IPS-NIHi11 (cell line): ENCODE results near the gene TNFRSF13B.
"Not testable (repeated sequence)": the region's sequence is repeated elsewhere in the genome, so short reads cannot be mapped to it uniquely, and the experiment has no call there.

Experiments
- DNase-seq: peaks from one replicate; pipeline ENCODE4 v3.0.0; 2012; ENCODE audit warnings: mixed read lengths, low spot score

Gene TNFRSF13B

GRCh38 chr17:16971458-16972338 is at the start of gene TNFRSF13B:
Gene TNFRSF13B (minus strand): TSS chr17:16972118. CDS start chr17:16972075, 43 bp downstream.
- no peak for DNase-seq

- DNase-seq = peak; percentile 67
These were observed 49.4 kb upstream of the TNFRSF13B start for GRCh38 chr17:17021194-17021863.

GRCh38 chr17:17020821-17021193 is 48.9 kb upstream of the TNFRSF13B start:
- DNase-seq = no peak

DNA sequence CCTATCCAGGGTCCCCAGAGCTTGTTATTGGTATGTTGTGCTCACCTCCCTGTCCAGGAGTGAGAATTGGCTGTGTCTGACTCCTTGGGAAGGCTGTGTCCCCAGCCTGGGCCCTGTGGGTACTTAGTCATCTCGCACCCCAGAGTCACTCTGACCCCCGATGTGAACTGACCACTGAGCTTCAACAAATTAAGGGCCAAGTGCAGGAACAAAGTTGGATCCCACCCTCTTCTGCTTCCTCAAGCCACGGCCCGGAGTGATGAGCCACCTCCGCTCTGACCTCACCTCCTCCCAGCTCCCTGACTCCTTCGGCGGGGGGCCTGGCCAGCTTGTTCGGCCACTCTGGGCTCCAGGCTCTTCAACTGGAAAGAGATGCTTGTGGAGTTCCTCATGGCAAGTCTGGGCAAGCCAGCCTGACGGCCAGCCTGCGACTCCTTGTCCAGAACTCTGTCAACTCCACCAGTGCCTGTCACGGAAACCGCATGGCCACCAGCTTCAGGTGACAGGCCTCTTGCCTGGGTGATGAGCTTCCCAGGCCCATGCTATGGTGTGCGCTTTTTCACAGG is 48.1 kb upstream of the TNFRSF13B start:
- no peak for DNase-seq

- no peak for DNase-seq
These were observed 47.5 kb upstream of the TNFRSF13B start for GRCh38 chr17:17019430-17019762.

- peak; percentile 56 for DNase-seq
These were observed 46.9 kb upstream of the TNFRSF13B start for GRCh38 chr17:17018612-17019429.

DNA sequence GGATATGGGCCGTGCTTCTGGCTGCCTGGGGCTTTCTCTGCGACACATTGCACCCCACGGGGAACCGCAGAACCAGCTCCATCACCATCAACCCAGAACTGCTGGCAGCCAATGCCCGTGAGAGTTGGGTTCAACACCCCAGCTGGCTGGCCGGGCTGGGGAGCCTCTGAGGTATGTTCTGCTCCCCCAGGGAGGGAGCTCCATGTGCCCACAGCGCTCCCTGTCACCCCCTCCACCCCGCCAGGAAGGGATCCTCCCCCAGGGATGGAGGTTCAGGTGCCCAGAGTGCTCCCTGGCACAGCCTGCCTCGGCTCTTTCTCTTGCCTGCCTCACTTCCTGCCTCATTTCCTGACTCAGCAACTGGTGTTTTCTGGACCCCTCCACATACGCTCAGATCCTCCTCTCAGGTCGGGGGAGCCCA is 46.1 kb upstream of the TNFRSF13B start:
- no peak for DNase-seq

- no peak for DNase-seq
These were observed 45.6 kb upstream of the TNFRSF13B start for GRCh38 chr17:17017343-17018014.

GRCh38 chr17:17016199-17017197 is 44.6 kb upstream of the TNFRSF13B start:
- not testable (repeated sequence) for DNase-seq

GRCh38 chr17:17015230-17015629 is 43.3 kb upstream of the TNFRSF13B start:
- no peak for DNase-seq

- DNase-seq = not testable (repeated sequence)
These were observed 42.8 kb upstream of the TNFRSF13B start for GRCh38 chr17:17014748-17015124.

DNA sequence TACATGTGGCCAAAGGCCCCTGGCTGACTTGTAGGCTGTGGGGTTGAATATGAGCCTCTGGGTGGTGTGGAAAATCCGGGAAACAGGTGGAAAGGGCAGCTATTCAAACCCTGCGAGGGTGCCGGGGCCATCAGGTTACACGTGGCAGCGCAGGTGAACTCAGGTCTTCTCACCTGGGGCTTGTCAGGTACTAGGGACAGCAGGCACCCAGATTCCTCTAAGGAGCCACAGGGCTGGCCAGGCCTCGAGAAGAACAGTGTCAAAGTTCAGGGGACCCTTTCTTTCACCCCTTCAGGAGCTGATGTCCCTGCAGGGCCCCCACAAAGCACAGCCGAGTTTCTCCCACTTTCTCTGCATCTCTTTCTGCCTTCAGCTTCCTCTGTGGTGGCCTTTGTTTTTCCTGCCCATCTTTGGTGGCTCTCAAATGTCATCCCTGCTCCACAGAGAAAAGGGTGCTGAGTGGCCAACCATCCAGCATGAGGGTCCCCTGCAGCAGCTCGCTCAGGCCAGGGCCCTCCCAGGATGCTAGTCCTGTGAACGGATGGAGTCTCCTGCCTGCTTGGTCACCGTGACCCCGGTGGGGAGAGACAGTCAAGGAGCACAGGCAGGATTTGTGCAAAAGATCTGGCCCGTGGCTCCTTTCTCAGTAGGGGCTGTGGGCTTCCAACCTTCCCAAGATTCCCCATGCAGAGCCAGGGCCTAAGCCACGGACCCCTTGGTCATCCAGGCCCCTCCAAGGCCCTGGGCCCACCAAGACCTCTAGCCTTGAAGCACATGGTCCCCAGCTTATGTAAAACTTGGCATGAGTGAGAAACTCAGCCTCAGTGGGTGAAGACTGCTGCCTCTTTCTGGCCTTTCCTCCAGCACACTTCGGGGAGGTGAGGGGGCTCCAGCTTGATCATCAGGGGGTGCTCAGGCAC is 42.2 kb upstream of the TNFRSF13B start:
- not testable (repeated sequence) for DNase-seq

DNA sequence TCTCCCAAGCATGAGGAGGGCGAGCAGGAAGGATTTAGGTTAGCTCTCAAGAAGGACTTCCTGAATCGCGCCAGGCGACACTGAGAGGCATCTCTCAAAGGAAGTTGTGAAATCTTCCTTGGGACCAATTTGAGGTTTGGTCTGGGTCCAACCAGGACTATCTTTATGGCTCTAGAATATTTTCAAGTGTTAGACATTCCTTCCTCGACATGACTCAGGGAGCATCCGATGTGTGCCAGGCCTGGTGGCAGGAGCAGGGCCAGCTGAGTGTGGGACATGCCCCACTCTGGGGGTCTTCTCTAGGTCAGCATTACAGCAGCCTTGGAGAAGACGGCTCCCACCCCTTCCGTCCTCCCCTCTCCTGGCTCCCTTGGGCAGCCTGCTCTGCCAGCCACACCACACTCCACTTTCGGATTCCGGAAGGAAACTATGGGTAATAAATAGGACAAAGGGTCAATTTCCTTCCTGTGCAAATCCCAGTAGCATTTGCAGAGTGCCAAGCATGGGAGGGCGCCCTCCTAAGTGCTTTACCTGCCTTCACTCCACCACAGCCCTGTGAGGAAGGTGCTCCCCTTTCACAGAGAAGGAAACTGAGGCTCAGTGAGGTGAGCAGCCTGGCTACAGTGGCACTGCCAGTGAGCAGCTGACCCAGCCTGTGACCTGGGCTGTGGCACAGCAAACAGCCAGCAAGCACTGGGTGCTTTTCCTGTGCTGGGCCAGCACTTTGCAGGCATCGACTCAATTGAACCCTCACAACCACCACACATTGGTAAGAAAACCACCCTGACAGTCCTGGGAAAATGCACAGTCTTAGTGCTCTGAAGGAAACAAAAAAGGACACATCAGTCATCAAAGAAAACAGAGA is 39.4 kb upstream of the TNFRSF13B start:
- DNase-seq = not testable (repeated sequence)

DNA sequence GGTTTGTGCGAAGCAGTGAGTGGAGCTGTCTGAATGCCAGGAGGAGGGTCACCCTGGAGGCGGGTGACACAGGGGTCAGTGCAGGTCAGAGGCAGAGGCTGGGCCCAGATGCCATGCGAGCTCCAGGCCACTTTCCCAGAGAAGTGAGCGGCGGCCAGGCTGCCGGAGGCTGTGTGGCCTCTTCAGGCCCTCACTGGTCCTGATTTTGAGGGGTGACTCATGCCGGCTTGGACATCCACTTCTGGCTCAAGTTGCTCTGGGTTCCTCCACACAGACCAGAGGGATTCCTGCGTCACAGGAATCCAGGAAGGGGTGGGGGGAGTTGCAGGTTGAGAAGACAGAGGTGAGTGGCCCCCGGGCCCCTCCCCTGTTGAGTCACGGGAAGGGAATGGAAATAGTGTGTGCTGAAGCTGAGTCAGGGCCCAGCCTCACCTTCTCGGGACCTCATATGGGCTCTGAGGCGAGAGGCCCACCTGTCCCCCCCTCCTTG is 38.7 kb upstream of the TNFRSF13B start:
- not testable (repeated sequence) for DNase-seq

GRCh38 chr17:17009972-17010371 is 38.1 kb upstream of the TNFRSF13B start:
- DNase-seq = not testable (repeated sequence)

DNA sequence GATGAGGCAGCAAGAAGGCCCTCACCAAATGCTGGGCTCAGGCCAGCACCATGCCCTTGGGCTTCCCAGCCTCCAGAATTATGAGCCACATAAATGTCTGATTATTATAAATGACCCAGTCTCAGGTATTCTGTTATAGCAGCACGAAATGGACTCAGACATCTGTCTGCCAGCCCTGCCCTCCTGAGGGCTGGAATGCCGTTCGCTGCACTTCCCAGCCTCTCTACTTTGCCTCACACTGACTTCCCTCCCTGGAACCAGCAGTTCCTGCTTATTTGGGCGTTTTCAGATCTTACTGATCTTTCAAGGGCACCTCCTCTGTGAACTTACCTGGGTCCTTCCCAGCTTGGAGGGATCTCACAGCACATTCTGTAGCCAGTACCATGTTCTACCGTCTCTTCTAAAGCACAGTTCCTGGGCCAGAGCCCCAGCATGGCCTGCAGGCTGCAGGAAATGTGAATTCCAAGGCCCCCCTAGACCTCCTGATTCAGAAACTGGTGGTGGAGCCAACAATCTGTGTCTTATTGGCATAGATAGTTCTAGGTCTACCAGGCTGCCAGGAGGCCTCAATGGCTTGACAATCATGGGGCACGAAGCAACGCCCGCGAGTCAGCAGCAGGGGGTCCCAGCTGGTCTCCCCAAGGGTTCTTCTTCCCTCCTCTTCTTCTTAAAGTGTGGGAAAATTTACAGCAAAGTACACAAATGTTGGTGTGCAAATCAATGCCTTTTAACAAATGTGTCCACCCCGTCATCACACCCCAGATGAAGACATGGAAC is 36.9 kb upstream of the TNFRSF13B start:
- DNase-seq = not testable (repeated sequence)

- DNase-seq = not testable (repeated sequence)
These were observed 36.0 kb upstream of the TNFRSF13B start for GRCh38 chr17:17007891-17008290.
